ENCODE measurements around the gene SETD6. TPM values are rescaled to one million over a fixed set of nuclear protein-coding genes. Genes with fewer than 3 reads are reported as not detected.

The SETD6 gene
- total RNA-seq, 1 experiment from 2014 or later: 41.1 TPM

DNA sequence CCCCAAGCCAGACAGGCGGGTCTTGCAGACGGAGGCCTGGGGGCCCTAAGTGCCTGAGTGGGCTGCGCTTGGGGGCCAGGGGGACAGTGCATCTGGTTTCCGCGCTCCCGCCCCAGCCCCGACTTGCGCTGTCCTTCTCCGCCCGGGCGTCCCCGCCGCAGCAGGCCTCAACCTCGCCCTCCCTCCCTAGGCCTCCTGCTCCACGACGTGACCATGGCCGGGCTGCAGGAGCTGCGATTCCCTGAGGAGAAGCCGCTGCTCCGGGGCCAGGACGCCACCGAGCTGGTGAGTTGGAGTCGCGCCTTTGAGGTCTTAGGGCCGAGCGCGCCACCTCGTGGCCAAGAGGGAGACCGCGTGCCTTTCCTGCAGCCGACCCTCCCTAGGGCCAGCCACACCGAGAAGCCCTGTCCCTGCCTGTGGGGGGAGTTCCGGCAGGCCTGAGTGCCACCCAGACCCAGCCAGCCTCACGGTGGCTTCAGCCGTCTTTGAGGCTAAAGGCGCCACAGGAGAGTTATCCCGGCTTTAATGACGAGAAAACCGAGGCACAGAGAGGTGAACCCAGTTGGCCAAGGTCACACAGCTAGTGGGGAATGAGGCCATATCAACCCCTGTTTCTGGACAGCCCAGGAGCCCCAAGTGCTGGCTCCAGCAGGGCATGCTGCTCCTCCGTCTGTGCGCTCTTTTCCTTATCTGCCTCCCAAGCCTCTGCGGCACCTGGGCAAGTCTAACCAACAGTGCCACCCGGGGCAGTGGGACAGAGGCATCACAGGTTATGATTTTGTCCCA, 27.6 kb upstream of the SETD6 start (continued):
- TF ChIP-seq, protein P1, sequence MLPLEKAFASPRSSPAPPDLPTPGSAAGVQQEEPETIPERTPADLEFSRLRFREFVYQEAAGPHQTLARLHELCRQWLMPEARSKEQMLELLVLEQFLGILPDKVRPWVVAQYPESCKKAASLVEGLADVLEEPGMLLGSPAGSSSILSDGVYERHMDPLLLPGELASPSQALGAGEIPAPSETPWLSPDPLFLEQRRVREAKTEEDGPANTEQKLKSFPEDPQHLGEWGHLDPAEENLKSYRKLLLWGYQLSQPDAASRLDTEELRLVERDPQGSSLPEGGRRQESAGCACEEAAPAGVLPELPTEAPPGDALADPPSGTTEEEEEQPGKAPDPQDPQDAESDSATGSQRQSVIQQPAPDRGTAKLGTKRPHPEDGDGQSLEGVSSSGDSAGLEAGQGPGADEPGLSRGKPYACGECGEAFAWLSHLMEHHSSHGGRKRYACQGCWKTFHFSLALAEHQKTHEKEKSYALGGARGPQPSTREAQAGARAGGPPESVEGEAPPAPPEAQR (CRISPR knock-in tag; IDR thresholded peaks at IDR 0.05): no peak
- TF ChIP-seq HMGA2 (CRISPR knock-in tag; IDR thresholded peaks at IDR 0.05) (no peak), CBFB (CRISPR knock-in tag; IDR thresholded peaks at IDR 0.05; ENCODE audit: low read depth) (no peak), ZNF425 (CRISPR knock-in tag; conservative IDR thresholded peaks at IDR 0.05) (no peak), SMAD4 (CRISPR knock-in tag; IDR thresholded peaks at IDR 0.05) (no peak), ZNF396 (CRISPR knock-in tag; IDR thresholded peaks at IDR 0.05; ENCODE audit: borderline replicate concordance) (no peak), HMGXB4 (CRISPR knock-in tag; IDR thresholded peaks at IDR 0.05) (peak; percentile 98), CTCF (IDR thresholded peaks at IDR 0.05) (peak; percentile 95), MAX (CRISPR knock-in tag; IDR thresholded peaks at IDR 0.05) (peak; percentile 86), NFE2L1 (CRISPR knock-in tag; IDR thresholded peaks at IDR 0.05) (no peak), USF1 (CRISPR knock-in tag; IDR thresholded peaks at IDR 0.05) (no peak), TP53 (CRISPR knock-in tag; IDR thresholded peaks at IDR 0.05) (no peak), OVOL2 (CRISPR knock-in tag; IDR thresholded peaks at IDR 0.05; ENCODE audit: borderline replicate concordance) (no peak), NR2C2 (CRISPR knock-in tag; IDR thresholded peaks at IDR 0.05) (no peak), FOXP1 (CRISPR knock-in tag; IDR thresholded peaks at IDR 0.05; ENCODE audit: borderline replicate concordance) (peak; percentile 85; the same call in 1 of the 2 replicates), E2F1 (CRISPR knock-in tag; IDR thresholded peaks at IDR 0.05) (no peak), NFATC4 (CRISPR knock-in tag; IDR thresholded peaks at IDR 0.05) (no peak), TCF7 (CRISPR knock-in tag; IDR thresholded peaks at IDR 0.05; ENCODE audit: low read depth) (no peak), ZNF671 (CRISPR knock-in tag; IDR thresholded peaks at IDR 0.05) (no peak)
- TF ChIP-seq, protein P2, sequence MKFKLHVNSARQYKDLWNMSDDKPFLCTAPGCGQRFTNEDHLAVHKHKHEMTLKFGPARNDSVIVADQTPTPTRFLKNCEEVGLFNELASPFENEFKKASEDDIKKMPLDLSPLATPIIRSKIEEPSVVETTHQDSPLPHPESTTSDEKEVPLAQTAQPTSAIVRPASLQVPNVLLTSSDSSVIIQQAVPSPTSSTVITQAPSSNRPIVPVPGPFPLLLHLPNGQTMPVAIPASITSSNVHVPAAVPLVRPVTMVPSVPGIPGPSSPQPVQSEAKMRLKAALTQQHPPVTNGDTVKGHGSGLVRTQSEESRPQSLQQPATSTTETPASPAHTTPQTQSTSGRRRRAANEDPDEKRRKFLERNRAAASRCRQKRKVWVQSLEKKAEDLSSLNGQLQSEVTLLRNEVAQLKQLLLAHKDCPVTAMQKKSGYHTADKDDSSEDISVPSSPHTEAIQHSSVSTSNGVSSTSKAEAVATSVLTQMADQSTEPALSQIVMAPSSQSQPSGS (CRISPR knock-in tag; IDR thresholded peaks at IDR 0.05; ENCODE audit: borderline replicate concordance, low read depth): no peak

Data from WTC11 (cell line).